ENCODE results near the gene FLOT1. TPM values are rescaled to one million over a fixed set of nuclear protein-coding genes. Genes with fewer than 3 reads are reported as not detected.
A peak's percentile ranks its signal among the peaks of the same experiment; 100 is the strongest.
"Not testable (repeated sequence)": the region's sequence is repeated elsewhere in the genome, so short reads cannot be mapped to it uniquely, and the experiment has no call there.

The FLOT1 gene
- total RNA-seq, 1 experiment from 2014 or later, result 111 TPM

- Histone ChIP-seq H3K9ac (ENCODE audit: extremely low read depth, insufficient read length, low read length) (no peak overlapping the region), H3T11ph (ENCODE audit: low read length) (no peak overlapping the region), H2BK20ac (ENCODE audit: low read depth, low read length, poor library complexity, severe bottlenecking) (no peak overlapping the region), H3K79me2 (ENCODE audit: insufficient read depth, low read length) (peaks cover 11% of the 10 kb centered on the region; the same call in 1 of the 2 replicates), H2BK5ac (ENCODE audit: insufficient read length, low read length) (no peak overlapping the region), H3K27me3 (ENCODE audit: insufficient read depth, low read length) (no peaks in the 10 kb centered on the region), H4K8ac (replicated peaks; ENCODE audit: insufficient read length, low read depth, low read length) (no peak overlapping the region), H3K14ac (ENCODE audit: insufficient read depth, low read length) (no peak overlapping the region), H3K4me2 (ENCODE audit: insufficient read depth, insufficient read length, low read length) (no peak overlapping the region), H4K5ac (ENCODE audit: insufficient read length, low read depth, low read length) (no peak overlapping the region), H3K4me1 (ENCODE audit: insufficient read depth, low read length) (no peaks in the 10 kb centered on the region), H2AK5ac (ENCODE audit: insufficient read length, low read length) (no peak overlapping the region), H4K91ac (ENCODE audit: insufficient read length, low read depth, low read length) (no peak overlapping the region), H3K79me1 (ENCODE audit: insufficient read depth, low read depth, low read length, poor library complexity, severe bottlenecking) (no peaks in the 10 kb centered on the region), H3K56ac (ENCODE audit: insufficient read length, low read depth, low read length) (no peak overlapping the region), H3K27ac (ENCODE audit: insufficient read length, low read depth, low read length) (no peak overlapping the region), H2BK15ac (ENCODE audit: low read depth, low read length) (no peak overlapping the region), H3K23me2 (ENCODE audit: insufficient read length, low read depth, low read length, poor library complexity, severe bottlenecking) (peaks cover 3% of the 10 kb centered on the region), H3K23ac (ENCODE audit: insufficient read length, low read depth, low read length) (no peak overlapping the region), H2BK12ac (ENCODE audit: insufficient read length, low read depth, low read length) (no peak overlapping the region), H3K4ac (ENCODE audit: low read depth, low read length) (no peak overlapping the region), H3K9me3 (ENCODE audit: control insufficient read depth, low read depth, low read length) (no peaks in the 10 kb centered on the region), H2BK120ac (ENCODE audit: low read depth, low read length, poor library complexity, severe bottlenecking) (no peak overlapping the region), H2AFZ (ENCODE audit: low read length) (no peak overlapping the region), H4K20me1 (ENCODE audit: control insufficient read depth, insufficient read depth, insufficient read length) (no peaks in the 10 kb centered on the region), H3K18ac (ENCODE audit: insufficient read length, low read depth, low read length) (no peak overlapping the region)
- Mint-ChIP-seq H3K27ac (peak overlapping the region; percentile 10 to 89 (median 73); a peak in 4 of 7 replicates), H3K27me3 (ENCODE audit: low read depth) (peaks cover 8% of the 10 kb centered on the region; the same call in 1 of the 2 replicates), H3K4me3 (peak overlapping the region; percentile 16 to 39; a peak in 3 of 5 replicates), H3K36me3 (ENCODE audit: insufficient read depth in 1 of 3, low read depth in 3 of 3) (peaks cover 48 to 83% (median 62%) of the 10 kb centered on the region in 3 experiments), H3K9me3 (peaks cover 3 to 5% of the 10 kb centered on the region in 2 experiments; a peak in 3 of 5 replicates), H3K4me1 (peaks cover 21 to 31% of the 10 kb centered on the region in 2 experiments)
- no peak for DNase-seq
- no peak for TF ChIP-seq CTCF (conservative IDR thresholded peaks at IDR 0.05)
- no CpG with 5 or more reads among the region's 6 CpGs for WGBS (ENCODE audit: extremely low coverage, insufficient read length, low lambda C conversion rate)
These were observed 17.4 kb downstream of the FLOT1 start for GRCh38 chr6:30724906-30725667.

- H2BK20ac ChIP-seq (ENCODE audit: low read depth, low read length, poor library complexity, severe bottlenecking); H3K27ac ChIP-seq (ENCODE audit: insufficient read length, low read depth, low read length); DNase-seq; H3K56ac ChIP-seq (ENCODE audit: insufficient read length, low read depth, low read length); H3K9me3 ChIP-seq (ENCODE audit: control insufficient read depth, low read depth, low read length); H3K27me3 Mint-ChIP-seq (ENCODE audit: low read depth); H3K27me3 ChIP-seq (ENCODE audit: insufficient read depth, low read length); H2BK120ac ChIP-seq (ENCODE audit: low read depth, low read length, poor library complexity, severe bottlenecking); H3K18ac ChIP-seq (ENCODE audit: insufficient read length, low read depth, low read length); H3K23ac ChIP-seq (ENCODE audit: insufficient read length, low read depth, low read length); H3K23me2 ChIP-seq (ENCODE audit: insufficient read length, low read depth, low read length, poor library complexity, severe bottlenecking); H3K4me2 ChIP-seq (ENCODE audit: insufficient read depth, insufficient read length, low read length); H4K91ac ChIP-seq (ENCODE audit: insufficient read length, low read depth, low read length); H2BK5ac ChIP-seq (ENCODE audit: insufficient read length, low read length); H3K4me1 ChIP-seq (ENCODE audit: insufficient read depth, low read length); H3K14ac ChIP-seq (ENCODE audit: insufficient read depth, low read length); H3K9me3 Mint-ChIP-seq; H2BK12ac ChIP-seq (ENCODE audit: insufficient read length, low read depth, low read length); H2AFZ ChIP-seq (ENCODE audit: low read length); H3K4ac ChIP-seq (ENCODE audit: low read depth, low read length); H4K5ac ChIP-seq (ENCODE audit: insufficient read length, low read depth, low read length); H2AK5ac ChIP-seq (ENCODE audit: insufficient read length, low read length); H3K9ac ChIP-seq (ENCODE audit: extremely low read depth, insufficient read length, low read length); H2BK15ac ChIP-seq (ENCODE audit: low read depth, low read length); H4K20me1 ChIP-seq (ENCODE audit: control insufficient read depth, insufficient read depth, insufficient read length); H3T11ph ChIP-seq (ENCODE audit: low read length); H4K8ac ChIP-seq (replicated peaks; ENCODE audit: insufficient read length, low read depth, low read length); H3K79me1 ChIP-seq (ENCODE audit: insufficient read depth, low read depth, low read length, poor library complexity, severe bottlenecking): not testable (repeated sequence)
- WGBS (ENCODE audit: extremely low coverage, insufficient read length, low lambda C conversion rate), result no CpG with 5 or more reads among the region's 29 CpGs
- peak overlapping the region; percentile 64 to 98 for H3K4me3 Mint-ChIP-seq
- peaks cover 45 to 73% (median 58%) of the 10 kb centered on the region in 3 experiments for H3K36me3 Mint-ChIP-seq (ENCODE audit: insufficient read depth in 1 of 3, low read depth in 3 of 3)
- H3K4me1 Mint-ChIP-seq, result peaks cover 26 to 36% of the 10 kb centered on the region in 2 experiments
- peaks cover 11% of the 10 kb centered on the region; the same call in 1 of the 2 replicates for H3K79me2 ChIP-seq (ENCODE audit: insufficient read depth, low read length)
- peak overlapping the region; percentile 82 to 93 (median 90); a peak in 6 of 7 replicates for H3K27ac Mint-ChIP-seq
These were observed 18.4 kb downstream of the FLOT1 start for GRCh38 chr6:30723843-30724741.

All from H9 (cell line).